SK-N-MC (cell line): ENCODE data around the gene AP4S1.

Experiments used
- EZH2 ChIP-seq: fragments of 200-600 bp; sonication (generic); IDR thresholded peaks from one replicate; pipeline ENCODE4 v1.6.1; 2017; ENCODE audit warnings: antibody characterized with exemption
- POLR2AphosphoS5 ChIP-seq: IDR thresholded peaks from 2 replicates; pipeline ENCODE4 v1.6.1; 2012; ENCODE audit warnings: mild to moderate bottlenecking, low read depth, low read length, borderline replicate concordance

GRCh38 chr14:30996892-30997659 is 28.4 kb upstream of the AP4S1 start:
- TF ChIP-seq EZH2 (no peak), POLR2AphosphoS5 (no peak)
